IMR-90 (cell line): ENCODE results near the gene FBLN7. TPM values are rescaled to one million over a fixed set of nuclear protein-coding genes. Genes with fewer than 3 reads are reported as not detected.

Experiments used
- polyA plus RNA-seq, 3 experiments: library from polyadenylated mRNA; depleted of rRNA; stranded (reverse); fragments of >200 nt; gene quantifications; 2 replicates each; pipeline ENCODE4 v1.2.3, GENCODE V29; 2012; ENCODE audit warnings: low replicate concordance in 1 of 3
- total RNA-seq: library from RNA; depleted of rRNA; stranded (reverse); fragments of >200 nt; gene quantifications from 2 replicates; pipeline ENCODE4 v1.2.3, GENCODE V29; 2012
- TF ChIP-seq, protein P1 (sequence below): conservative IDR thresholded peaks from 2 replicates; pipeline ENCODE4 v1.5.1; 2012; ENCODE audit warnings: mild to moderate bottlenecking, low read depth, low read length, improper control_type of control experiment

FBLN7 gene
- total and polyA plus RNA-seq, 2 of the 4 experiments (the other 2 are of a cell fraction): 0.18 to 1.2 TPM

DNA sequence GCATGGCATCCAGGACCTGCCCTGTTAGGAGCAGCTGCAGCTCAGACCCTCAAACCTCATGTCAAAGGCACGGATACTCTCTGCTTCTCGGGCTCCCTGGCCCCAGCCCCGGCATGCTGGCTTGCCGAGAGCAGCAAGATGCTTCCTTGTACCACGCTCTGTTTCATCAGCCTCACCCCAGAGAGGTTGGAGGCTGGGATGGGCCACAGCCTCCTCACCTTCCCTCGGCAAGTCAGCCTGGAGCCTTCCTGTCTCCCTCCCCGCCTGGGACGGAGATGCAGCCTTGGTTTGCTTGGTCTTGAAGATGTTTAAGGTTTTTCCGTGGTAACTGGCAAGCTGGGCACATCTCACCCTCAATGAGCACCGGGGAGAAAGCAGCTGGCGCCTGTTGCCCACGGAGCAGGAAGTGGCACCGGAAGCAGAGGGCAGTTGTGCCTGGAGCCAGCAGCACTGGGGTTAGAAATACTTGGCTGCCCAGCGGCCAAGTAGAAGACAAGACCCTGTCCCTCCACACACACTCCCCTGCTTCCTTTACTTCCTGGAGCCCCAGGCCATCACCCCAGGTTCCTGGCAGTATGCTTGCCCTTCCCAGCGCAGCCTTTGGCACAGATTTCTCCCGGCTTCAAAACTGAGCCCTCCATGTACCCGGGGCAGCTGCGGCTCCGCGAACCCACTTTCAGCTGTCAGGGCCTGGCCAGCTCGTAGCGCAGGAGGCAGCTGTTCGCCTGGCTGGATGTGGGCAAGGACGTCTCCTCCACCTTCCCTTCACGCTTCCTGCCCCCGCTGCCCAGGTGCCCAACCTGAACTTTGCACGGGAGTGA, 17.4 kb downstream of the FBLN7 start (continued):
- TF ChIP-seq, protein P1, sequence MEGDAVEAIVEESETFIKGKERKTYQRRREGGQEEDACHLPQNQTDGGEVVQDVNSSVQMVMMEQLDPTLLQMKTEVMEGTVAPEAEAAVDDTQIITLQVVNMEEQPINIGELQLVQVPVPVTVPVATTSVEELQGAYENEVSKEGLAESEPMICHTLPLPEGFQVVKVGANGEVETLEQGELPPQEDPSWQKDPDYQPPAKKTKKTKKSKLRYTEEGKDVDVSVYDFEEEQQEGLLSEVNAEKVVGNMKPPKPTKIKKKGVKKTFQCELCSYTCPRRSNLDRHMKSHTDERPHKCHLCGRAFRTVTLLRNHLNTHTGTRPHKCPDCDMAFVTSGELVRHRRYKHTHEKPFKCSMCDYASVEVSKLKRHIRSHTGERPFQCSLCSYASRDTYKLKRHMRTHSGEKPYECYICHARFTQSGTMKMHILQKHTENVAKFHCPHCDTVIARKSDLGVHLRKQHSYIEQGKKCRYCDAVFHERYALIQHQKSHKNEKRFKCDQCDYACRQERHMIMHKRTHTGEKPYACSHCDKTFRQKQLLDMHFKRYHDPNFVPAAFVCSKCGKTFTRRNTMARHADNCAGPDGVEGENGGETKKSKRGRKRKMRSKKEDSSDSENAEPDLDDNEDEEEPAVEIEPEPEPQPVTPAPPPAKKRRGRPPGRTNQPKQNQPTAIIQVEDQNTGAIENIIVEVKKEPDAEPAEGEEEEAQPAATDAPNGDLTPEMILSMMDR: no peak
